HEK293T (cell line): ENCODE data around the gene AOAH.

Source experiments
- ARNT ChIP-seq: fragments of 450-650 bp; IDR thresholded peaks from 2 replicates; pipeline ENCODE4 v1.6.1; 2017; ENCODE audit warnings: mild to moderate bottlenecking
- BHLHE40 ChIP-seq: fragments of 450-650 bp; IDR thresholded peaks from 2 replicates; pipeline ENCODE4 v1.6.1; 2016; ENCODE audit warnings: mild to moderate bottlenecking, moderate library complexity, borderline replicate concordance
- ELF4 ChIP-seq: fragments of 450-650 bp; IDR thresholded peaks from 2 replicates; pipeline ENCODE4 v1.6.1; 2017; ENCODE audit warnings: antibody characterized with exemption
- FOXA1 ChIP-seq: fragments of 450-650 bp; IDR thresholded peaks from 2 replicates; pipeline ENCODE4 v1.6.1; 2016; ENCODE audit warnings: mild to moderate bottlenecking
- FOXK2 ChIP-seq: fragments of 450-650 bp; IDR thresholded peaks from 2 replicates; pipeline ENCODE4 v1.6.1; 2016; ENCODE audit warnings: mild to moderate bottlenecking
- FOXM1 ChIP-seq: fragments of 450-650 bp; IDR thresholded peaks from 2 replicates; pipeline ENCODE4 v1.6.1; 2017; ENCODE audit warnings: mild to moderate bottlenecking, borderline replicate concordance
- HDGF ChIP-seq: fragments of 450-650 bp; IDR thresholded peaks from 2 replicates; pipeline ENCODE4 v1.6.1; 2017; ENCODE audit warnings: antibody characterized with exemption, borderline replicate concordance
- NFRKB ChIP-seq: fragments of 450-650 bp; IDR thresholded peaks from 2 replicates; pipeline ENCODE4 v1.6.1; 2016; ENCODE audit warnings: mild to moderate bottlenecking, moderate library complexity
- SP1 ChIP-seq: fragments of 450-650 bp; IDR thresholded peaks from 2 replicates; pipeline ENCODE4 v1.6.1; 2017
- SUZ12 ChIP-seq: fragments of 450-650 bp; IDR thresholded peaks from 2 replicates; pipeline ENCODE4 v1.6.1; 2016; ENCODE audit warnings: mild to moderate bottlenecking
- TARDBP ChIP-seq: fragments of 450-650 bp; IDR thresholded peaks from 2 replicates; pipeline ENCODE4 v1.6.1; 2016
- ZNF384 ChIP-seq: fragments of 450-650 bp; IDR thresholded peaks from 2 replicates; pipeline ENCODE4 v1.6.1; 2016
- TF ChIP-seq, protein P1 (sequence below): fragments of 450-650 bp; IDR thresholded peaks from 2 replicates; pipeline ENCODE4 v1.6.1; 2016

DNA sequence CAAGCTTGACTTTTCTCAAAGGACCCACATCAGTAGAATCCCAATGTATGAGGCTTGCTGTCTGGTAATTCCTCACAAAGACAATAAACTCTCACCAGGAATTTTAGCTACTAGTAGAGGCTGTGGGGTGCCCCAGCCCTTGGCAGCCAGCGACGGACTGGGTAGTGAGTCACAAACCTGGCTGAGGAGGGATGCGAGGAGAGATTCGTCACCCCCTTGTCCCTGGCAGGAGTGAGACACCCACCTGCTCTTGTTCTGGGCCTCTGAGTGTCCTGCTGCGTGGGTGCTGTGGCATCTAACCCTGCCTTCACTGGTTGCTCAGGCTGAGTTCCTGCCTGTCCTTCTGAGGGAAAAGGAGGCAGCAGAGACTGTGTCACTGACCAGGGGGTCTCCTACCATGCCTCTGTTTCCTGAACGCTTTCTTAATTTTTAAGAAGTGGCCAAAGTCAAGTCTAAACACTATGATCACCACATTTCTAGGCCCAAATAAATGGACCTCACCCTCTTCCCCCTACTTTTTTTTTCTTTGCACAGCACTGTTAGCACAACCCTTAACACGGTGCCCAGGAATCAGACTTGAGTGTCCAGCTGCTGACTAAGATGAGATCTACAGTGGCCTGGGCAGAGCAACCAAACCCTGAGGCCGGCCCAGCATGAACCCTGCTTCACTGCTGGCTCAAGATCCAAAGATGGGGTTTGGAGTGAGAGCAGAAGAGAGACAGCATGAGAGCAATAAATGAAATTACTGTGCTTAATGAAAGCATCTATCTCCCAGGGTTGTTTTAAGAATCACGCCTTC is 188.2 kb downstream of the AOAH start:
- TF ChIP-seq ARNT (no peak), NFRKB (no peak), BHLHE40 (no peak), SUZ12 (no peak), SP1 (no peak), FOXK2 (no peak), TARDBP (no peak), FOXA1 (no peak), ELF4 (no peak), FOXM1 (no peak), ZNF384 (no peak), HDGF (no peak)
- TF ChIP-seq, protein P1, sequence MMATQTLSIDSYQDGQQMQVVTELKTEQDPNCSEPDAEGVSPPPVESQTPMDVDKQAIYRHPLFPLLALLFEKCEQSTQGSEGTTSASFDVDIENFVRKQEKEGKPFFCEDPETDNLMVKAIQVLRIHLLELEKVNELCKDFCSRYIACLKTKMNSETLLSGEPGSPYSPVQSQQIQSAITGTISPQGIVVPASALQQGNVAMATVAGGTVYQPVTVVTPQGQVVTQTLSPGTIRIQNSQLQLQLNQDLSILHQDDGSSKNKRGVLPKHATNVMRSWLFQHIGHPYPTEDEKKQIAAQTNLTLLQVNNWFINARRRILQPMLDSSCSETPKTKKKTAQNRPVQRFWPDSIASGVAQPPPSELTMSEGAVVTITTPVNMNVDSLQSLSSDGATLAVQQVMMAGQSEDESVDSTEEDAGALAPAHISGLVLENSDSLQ: no peak
